ENCODE data around the gene AGBL1.

DNA sequence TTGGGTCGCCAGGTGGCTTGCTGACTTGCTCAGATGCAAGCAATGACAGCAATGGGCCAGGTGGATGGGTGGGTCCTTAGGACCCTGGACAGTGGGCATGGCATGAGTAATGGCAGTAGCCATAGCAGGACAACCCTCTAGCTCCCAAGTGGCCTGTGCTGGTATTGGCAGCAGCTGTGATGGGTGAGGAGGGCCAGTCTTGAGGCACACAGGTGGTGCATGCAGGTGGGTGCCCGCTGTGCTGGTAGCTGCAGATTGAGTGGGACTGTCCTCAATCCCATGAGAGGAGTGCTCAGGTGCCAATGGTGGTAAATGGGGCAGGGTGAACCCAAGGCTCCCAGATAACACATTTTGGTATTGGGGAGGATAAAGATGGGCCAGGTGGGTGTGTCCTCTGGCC is 24.2 kb downstream of the AGBL1 start:
- TF ChIP-seq, protein P1, sequence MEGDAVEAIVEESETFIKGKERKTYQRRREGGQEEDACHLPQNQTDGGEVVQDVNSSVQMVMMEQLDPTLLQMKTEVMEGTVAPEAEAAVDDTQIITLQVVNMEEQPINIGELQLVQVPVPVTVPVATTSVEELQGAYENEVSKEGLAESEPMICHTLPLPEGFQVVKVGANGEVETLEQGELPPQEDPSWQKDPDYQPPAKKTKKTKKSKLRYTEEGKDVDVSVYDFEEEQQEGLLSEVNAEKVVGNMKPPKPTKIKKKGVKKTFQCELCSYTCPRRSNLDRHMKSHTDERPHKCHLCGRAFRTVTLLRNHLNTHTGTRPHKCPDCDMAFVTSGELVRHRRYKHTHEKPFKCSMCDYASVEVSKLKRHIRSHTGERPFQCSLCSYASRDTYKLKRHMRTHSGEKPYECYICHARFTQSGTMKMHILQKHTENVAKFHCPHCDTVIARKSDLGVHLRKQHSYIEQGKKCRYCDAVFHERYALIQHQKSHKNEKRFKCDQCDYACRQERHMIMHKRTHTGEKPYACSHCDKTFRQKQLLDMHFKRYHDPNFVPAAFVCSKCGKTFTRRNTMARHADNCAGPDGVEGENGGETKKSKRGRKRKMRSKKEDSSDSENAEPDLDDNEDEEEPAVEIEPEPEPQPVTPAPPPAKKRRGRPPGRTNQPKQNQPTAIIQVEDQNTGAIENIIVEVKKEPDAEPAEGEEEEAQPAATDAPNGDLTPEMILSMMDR (IDR thresholded peaks at IDR 0.05), result no peak
- no peak for TF ChIP-seq POLR2A (IDR thresholded peaks at IDR 0.05)

Measured in right lobe of liver (tissue), 4 donors.